Ishikawa (cell line): ENCODE results near the gene ORM2.

ENCODE experiments used
- CREB1 ChIP-seq: IDR thresholded peaks from 2 replicates; pipeline ENCODE4 v1.6.1; 2012; ENCODE audit warnings: low read depth
- TF ChIP-seq, protein P1 (sequence below): IDR thresholded peaks from 2 replicates; pipeline ENCODE4 v1.6.1; 2012

DNA sequence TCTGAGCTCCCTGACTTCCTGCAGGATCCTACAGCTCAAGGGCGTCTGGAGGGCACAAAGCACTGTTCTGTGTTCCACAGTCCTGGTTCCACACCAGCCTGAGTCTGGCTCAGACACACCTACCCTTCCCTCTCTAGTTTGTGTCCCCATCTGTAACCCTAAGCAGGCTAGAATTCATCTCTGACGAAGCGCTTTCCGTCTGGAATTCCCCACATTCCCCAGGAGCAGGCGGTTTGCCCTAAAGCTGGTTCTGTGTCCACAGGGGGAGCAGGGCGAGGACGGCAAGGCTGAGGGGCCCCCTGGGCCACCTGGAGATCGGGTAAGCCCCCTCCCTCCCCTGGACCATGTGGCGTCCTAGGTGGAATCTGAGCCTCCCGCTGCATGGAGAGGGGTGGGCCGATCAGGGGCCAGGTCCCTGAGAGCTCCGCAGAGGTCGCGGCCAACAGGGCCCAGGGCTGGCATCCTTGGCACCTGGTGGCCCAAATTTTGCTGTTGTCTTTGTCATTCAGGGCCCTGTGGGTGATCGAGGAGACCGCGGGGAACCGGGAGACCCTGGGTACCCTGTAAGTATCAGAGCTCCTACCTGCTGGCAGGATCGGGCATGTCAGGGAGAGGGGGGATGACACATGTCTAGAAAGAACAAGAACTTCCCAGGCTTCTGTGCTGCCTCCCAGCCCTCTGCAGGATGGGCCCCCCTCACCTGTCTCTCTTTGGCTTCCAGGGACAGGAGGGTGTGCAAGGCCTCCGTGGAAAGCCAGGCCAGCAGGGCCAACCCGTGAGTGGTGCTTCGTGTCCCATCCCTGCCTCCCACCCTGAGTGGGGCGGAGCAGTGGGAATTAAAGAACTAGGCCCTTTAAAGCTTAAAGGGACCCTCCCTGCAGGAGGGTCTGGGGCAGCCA lies 41.2 kb upstream of the ORM2 start:
- TF ChIP-seq CREB1 = no peak
- TF ChIP-seq, protein P1, sequence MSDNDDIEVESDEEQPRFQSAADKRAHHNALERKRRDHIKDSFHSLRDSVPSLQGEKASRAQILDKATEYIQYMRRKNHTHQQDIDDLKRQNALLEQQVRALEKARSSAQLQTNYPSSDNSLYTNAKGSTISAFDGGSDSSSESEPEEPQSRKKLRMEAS = no peak
